Stimulated activated CD4-positive, alpha-beta T cell treated with anti-CD3 and anti-CD28 coated beads, Interleukin-15, amount 100 ng/mL, for 48 hours (primary cell): ENCODE data around the gene CACNA1E.
"Not testable (repeated sequence)": the region's sequence is repeated elsewhere in the genome, so short reads cannot be mapped to it uniquely, and the experiment has no call there.

Experiments used
- DNase-seq, 2 donors: peaks; one replicate each; pipeline ENCODE4 v3.0.0-alpha.2; 2020; ENCODE audit warnings: low read depth in 2 of 2

Gene CACNA1E

DNA sequence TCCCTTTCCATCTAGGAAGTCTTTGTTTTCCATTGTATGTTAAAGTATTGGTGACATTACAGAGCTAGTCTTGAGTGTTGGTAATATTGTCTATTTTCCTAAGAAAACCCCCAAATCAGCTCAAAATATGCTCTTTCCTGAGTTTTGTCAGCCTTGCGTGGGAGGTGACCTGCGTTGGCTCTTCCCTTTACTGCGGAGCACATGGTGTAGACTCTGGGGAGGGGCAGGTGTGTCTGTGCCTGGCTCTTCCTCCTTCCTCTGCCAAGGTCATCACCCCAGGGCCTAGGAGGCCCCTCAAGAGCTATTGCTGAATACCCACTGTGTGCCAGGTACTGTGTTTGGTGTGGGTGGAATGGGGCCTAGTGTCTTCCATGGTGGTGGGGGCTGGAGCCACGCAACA, 33.4 kb downstream of the CACNA1E start:
- DNase-seq = no peak

- no peak for DNase-seq
These were observed 34.0 kb downstream of the CACNA1E start for GRCh38 chr1:181517181-181517875.

- no peak for DNase-seq
These were observed 34.8 kb downstream of the CACNA1E start for GRCh38 chr1:181518152-181518551.

GRCh38 chr1:181522864-181523263, 39.5 kb downstream of the CACNA1E start:
- DNase-seq = no peak

GRCh38 chr1:181525104-181525721, 41.9 kb downstream of the CACNA1E start:
- DNase-seq = no peak

DNA sequence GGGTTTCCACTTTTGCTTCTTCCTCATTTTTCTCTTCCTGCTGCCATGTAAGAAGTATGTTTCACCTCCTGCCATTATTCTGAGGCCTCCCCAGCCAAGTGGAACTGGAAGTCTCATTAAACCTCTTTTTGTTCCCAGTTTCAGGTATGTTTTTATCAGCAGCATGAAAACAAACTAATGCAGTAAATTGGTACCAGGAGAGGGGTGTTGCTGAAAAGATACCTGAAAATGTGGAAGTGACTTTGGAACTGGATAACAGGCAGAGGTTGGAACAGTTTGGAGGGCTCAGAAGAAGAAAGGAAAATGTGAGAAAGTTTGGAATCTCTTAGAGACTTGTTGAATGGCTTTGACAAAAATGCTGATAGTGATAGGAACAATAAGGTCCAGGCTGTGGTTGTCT, 44.9 kb downstream of the CACNA1E start:
- DNase-seq = not testable (repeated sequence)

DNA sequence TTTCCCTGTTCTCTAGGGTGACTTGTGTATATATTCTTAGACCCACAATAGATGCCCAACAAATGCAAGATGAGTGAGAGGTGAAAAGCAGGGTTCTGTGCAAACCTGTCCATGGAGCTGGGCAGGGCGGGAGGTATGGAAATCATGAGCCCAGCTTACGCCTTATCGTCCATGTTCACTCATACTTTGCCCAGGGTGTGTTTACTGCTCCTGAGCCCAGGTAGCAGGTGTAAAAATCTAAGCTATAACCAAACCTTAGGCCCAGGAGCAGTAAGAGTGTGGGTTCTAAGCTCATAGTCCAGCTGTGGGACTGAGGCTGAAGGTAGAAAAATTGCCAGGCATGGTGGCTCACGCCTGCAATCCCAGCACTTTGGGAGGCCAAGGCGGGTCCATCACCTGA, 48.1 kb downstream of the CACNA1E start:
- no peak for DNase-seq

DNA sequence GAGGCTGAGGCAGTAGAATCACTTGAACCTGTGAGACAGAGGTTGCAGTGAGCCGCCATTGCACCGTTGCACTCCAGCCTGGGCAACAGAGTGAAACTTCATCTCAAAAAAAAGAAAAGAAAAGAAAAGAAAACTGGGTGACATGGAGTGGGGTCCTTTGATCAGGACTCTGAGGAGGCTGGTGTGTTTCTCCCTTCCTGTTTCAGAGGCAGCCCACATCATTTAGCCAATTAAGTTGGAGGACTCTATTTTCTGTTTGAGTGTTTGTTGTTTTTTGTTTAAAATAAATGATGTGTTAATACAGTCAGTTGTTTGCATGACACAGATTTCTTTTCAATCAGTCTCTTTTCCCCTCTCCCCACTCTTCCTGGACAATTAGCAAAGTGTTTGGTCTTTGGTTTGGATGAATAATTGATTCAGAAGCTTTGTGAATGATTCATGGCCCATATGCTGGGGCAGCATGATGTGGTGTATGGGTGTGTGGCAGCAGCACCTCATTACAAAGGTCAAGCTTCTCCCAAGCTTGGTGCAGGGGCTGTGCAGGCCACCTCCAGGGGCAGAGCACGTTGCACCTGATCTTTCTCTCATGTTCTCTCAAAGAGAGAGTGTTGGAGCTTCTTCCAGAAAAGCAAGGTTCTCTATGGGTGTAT, 48.8 kb downstream of the CACNA1E start:
- DNase-seq = no peak

DNA sequence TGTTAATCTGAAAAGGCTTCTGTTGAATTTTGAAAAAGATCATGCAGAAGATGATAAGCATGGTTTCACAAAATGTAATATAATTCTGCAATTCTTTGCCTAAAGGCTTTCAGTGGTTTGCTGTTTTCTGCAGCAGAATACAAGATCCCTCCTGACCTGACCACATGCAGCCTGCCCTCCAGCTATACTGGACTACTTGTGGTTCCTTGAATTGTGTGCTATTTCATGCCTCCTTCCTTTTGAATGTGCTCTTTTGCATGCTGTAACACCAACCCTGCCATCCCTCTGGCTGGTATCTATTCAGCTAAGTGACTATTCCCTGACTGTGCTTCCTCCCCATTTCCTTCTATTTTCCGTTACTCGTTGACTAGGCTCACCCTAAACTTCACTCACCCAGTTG, 55.5 kb downstream of the CACNA1E start:
- no peak for DNase-seq

- DNase-seq = no peak
These were observed 58.1 kb downstream of the CACNA1E start for GRCh38 chr1:181541458-181541857.

GRCh38 chr1:181541947-181542346, 58.6 kb downstream of the CACNA1E start:
- DNase-seq = no peak

GRCh38 chr1:181542406-181542805, 59.1 kb downstream of the CACNA1E start:
- not testable (repeated sequence) for DNase-seq

DNA sequence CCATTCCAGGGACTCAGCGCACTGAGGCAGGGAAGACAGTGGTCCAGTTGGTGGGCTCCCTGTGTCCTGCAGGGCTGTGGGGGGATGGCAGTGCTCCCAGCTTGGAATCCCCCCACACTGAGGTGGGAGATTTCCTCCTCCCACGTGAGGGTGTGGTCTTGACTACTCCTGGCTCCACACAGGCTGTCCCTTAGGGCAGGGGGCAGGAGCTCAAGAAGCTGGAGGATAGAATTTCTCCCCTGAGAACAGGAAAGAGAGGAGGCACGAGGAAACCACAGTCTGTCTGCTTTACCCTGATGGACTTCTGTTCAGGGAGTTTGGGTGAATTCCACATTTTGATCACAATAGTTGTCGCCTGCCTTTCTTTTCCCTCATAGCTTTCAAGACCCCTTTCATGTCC, 62.1 kb downstream of the CACNA1E start:
- no peak for DNase-seq

- no peak for DNase-seq
These were observed 65.2 kb downstream of the CACNA1E start for GRCh38 chr1:181548497-181548896.

DNA sequence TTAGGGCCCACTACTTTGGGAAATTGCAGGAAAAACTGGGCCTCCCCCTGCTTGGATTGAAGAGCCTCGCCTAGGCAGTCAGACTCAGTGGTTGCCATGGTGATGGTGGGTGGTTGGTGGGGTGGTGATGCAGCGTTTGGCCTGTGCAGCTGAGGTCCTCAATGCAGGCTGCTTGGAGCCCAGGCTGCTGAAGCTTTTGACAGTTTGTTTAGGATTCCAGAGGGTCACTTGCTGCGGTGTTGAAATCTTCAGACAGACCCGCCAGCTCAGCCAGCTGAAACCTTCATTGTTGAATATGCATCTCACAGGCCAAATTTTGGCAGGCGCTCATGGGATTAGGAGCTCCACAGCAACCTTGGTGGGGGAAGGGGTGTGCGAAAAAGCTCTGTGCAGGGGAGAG, 67.9 kb downstream of the CACNA1E start:
- DNase-seq = no peak

- DNase-seq = no peak
These were observed 68.4 kb downstream of the CACNA1E start for GRCh38 chr1:181551754-181552153.

DNA sequence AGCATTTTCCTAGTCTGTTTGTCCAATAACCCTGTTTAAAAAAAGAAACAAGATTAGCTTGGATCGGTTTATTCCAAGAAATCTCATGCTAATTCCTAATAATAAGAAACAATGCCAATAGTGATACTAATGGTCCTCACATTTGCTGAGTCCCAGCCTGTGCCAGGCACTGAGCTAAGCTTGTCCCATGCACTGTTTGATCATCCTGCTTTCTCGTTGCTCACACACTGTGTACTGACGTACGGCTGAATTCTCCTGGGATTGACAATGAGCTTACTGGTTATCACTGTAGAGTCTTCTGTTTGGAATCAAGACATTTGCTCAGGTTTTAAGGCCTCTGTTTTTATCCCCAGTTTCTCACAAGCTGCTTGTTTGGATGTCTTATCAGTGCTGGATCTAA, 71.1 kb downstream of the CACNA1E start:
- DNase-seq = no peak

DNA sequence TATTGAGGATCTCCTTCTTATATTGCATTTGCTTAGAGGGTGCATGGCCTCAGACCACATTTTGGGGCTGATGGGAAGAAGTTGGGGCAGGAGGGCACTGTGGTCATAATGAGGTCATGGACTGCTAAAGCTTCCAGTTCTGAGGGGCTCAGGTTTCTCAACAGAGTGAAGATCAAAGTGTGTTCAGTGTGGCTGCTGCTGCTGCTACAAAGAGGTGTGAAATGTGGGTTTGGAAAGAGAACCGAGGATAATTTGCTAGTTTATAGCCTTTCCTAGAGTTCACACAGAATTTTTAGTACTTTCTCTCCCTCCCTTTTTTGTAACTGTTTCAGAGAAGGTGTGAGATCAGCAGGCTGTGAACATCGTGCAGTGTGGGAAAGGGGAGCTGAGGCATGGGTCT, 73.3 kb downstream of the CACNA1E start:
- DNase-seq = no peak

GRCh38 chr1:181557313-181557712, 74.0 kb downstream of the CACNA1E start:
- no peak for DNase-seq

DNA sequence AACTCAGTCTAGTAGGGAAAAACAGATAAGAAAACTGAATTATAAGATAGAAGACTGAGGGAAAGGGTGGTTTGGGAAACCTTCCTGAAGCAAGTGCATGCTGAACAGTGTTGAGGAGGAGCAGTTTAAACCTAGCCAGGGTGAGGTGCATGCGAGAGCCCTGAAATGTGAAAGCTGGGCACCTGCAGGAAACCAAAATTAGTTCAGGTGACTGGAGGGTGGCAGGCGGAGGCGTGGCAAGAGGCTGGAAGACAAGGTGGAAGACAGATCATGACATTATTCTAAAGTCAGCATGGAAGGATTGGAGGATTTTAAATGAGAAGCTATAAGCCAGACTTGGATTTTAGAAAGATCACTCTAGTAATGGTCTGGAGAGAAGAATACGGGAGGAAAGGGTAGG, 75.1 kb downstream of the CACNA1E start:
- DNase-seq = no peak

DNA sequence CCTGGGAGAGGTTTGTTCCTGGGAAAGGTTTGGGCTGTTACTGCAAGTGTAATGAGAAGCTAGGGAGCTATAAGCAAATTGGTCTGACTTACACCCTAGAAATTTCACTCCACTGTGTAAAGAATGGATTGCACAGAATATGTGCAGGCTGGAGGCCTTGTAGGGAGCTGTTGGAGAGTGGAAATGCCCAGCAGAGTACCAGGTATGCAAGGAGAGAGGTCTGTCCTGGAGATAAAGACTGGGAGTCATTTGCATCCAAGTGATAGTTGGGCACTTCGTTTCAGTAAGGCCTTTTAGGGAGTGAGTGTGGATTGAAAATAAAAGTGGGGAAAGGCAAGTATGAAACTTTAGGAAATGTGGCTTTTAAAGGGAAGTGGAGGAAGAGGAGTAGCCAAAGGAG, 75.8 kb downstream of the CACNA1E start:
- no peak for DNase-seq

DNA sequence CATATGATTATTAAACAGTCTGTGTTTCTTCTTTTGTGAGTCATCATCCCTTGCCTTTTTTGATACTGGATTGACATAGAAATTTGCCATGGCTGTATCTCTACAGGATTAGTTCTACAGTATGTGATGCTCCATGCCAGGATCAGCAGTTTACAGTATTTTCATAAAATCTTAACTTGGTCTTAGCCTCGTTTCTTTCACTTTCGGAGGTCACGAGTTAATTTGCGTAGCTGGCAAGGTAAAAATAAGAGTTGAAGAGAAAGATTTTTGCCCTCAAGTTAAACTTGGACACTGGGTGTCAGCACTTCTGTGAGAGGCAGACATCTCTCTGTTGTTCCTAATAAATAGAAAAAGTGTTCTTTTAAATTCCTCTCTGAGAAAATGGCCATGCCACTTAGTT, 79.1 kb downstream of the CACNA1E start:
- no peak for DNase-seq

GRCh38 chr1:181568736-181569135, 85.4 kb downstream of the CACNA1E start:
- DNase-seq = no peak
